Esophagus squamous epithelium (tissue), 5 donors: ENCODE data around the gene PCBP2. TPM values are rescaled to one million over a fixed set of nuclear protein-coding genes. Genes with fewer than 3 reads are reported as not detected.
"Not testable (repeated sequence)": the region's sequence is repeated elsewhere in the genome, so short reads cannot be mapped to it uniquely, and the experiment has no call there.

Experiments
- DNase-seq: peaks from one replicate; lab custom pipeline; 2025; lab: John Stamatoyannopoulos, UW
- H3K27ac ChIP-seq, 4 donors: fragments of 200-600 bp; sonication (generic); one replicate each; pipeline ENCODE4 v1.5.1; 2016 to 2019; ENCODE audit warnings: mild to moderate bottlenecking in 1 of 4
- H3K27me3 ChIP-seq, 4 donors: fragments of 200-600 bp; sonication (generic); 1 replicate in 3 of 4; 2 replicates in 1 of 4; pipeline versions ENCODE4 v1.5.1 to v1.6.0; 2017 to 2021; ENCODE audit warnings: antibody characterized with exemption in 1 of 4
- H3K36me3 ChIP-seq, 3 donors: fragments of 200-600 bp; sonication (generic); one replicate each; pipeline ENCODE4 v1.5.1; 2016 to 2019
- H3K4me1 ChIP-seq, 3 donors: fragments of 200-600 bp; sonication (generic); one replicate each; pipeline ENCODE4 v1.5.1; 2017 to 2019
- H3K4me3 ChIP-seq, 4 donors: fragments of 200-600 bp; sonication (generic); 1 replicate in 3 of 4; 2 replicates in 1 of 4; pipeline ENCODE4 v1.5.1; 2016 to 2019; ENCODE audit warnings: mild to moderate bottlenecking in 2 of 4, moderate library complexity in 1 of 4
- H3K9me3 ChIP-seq, 3 donors: fragments of 200-600 bp; sonication (generic); one replicate each; pipeline ENCODE4 v1.5.1; 2016 to 2019
- POLR2A ChIP-seq, 4 donors: fragments of 450-650 bp; IDR thresholded peaks; one replicate each; pipeline ENCODE4 v1.6.1; 2017; ENCODE audit warnings: antibody characterized with exemption in 4 of 4, mild to moderate bottlenecking in 4 of 4, moderate library complexity in 3 of 4
- WGBS, 2 donors: methylation state at CpG; one replicate each; pipeline ENCODE4 v1.1.5; 2018; 5-methylcytosine and 5-hydroxymethylcytosine counted together
- intact Hi-C: fragments of 100-400 bp; cut with DNase I; formaldehyde crosslinking; loops from one replicate; pipeline ENCODE4 v1.15.0; 2022
- total RNA-seq, 4 donors: library from RNA; depleted of rRNA; stranded (reverse); fragments of >200 nt; gene quantifications; one replicate each; pipeline ENCODE4 v1.1.0, GENCODE V29; 2016
- TF ChIP-seq, protein P1 (sequence below), 6 experiments: fragments of 450-650 bp in 4 of 6; fragments of 200-600 bp in 2 of 6; sonication (generic) in 2 of 6; IDR thresholded peaks; one replicate each; pipeline ENCODE4 v1.5.1; 2016 to 2019; ENCODE audit warnings: antibody characterized with exemption in 6 of 6, mild to moderate bottlenecking in 4 of 6, moderate library complexity in 4 of 6
- donor health status: DM: yes; HTN: yes; CAD: no.

The PCBP2 gene
- total RNA-seq, 4 donors from 2014 or later = 202 to 400 (median 287) TPM

DNA sequence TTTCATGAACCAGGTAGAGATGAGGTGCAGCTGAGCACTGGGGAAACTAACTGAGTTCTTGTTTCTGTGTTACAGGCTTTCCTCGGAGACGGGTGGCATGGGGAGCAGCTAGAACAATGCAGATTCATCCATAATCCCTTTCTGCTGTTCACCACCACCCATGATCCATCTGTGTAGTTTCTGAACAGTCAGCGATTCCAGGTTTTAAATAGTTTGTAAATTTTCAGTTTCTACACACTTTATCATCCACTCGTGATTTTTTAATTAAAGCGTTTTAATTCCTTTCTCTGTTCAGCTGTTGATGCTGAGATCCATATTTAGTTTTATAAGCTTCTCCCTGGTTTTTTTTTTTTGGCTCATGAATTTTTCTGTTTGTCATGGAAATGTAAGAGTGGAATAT, 27.4 kb downstream of the PCBP2 start:
- Histone ChIP-seq H3K9me3 (no peaks in the 10 kb centered on the region), H3K4me3 (no peak overlapping the region), H3K4me1 (peaks cover 8 to 92% (median 51%) of the 10 kb centered on the region in 3 donors), H3K27me3 (no peaks in the 10 kb centered on the region), H3K36me3 (peaks cover 10 to 100% (median 56%) of the 10 kb centered on the region in 3 donors), H3K27ac (peak overlapping the region in 1 of 4 donors; percentile 29)
- TF ChIP-seq, protein P1, sequence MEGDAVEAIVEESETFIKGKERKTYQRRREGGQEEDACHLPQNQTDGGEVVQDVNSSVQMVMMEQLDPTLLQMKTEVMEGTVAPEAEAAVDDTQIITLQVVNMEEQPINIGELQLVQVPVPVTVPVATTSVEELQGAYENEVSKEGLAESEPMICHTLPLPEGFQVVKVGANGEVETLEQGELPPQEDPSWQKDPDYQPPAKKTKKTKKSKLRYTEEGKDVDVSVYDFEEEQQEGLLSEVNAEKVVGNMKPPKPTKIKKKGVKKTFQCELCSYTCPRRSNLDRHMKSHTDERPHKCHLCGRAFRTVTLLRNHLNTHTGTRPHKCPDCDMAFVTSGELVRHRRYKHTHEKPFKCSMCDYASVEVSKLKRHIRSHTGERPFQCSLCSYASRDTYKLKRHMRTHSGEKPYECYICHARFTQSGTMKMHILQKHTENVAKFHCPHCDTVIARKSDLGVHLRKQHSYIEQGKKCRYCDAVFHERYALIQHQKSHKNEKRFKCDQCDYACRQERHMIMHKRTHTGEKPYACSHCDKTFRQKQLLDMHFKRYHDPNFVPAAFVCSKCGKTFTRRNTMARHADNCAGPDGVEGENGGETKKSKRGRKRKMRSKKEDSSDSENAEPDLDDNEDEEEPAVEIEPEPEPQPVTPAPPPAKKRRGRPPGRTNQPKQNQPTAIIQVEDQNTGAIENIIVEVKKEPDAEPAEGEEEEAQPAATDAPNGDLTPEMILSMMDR (IDR thresholded peaks at IDR 0.05) = no peak
- no peak for TF ChIP-seq POLR2A (IDR thresholded peaks at IDR 0.05)
- no peak for DNase-seq
- WGBS, 2 donors = 63 to 72% methylated on average over 5 of the region's 5 CpGs
- intact Hi-C loops = no loop called here

- TF ChIP-seq, protein P1 (IDR thresholded peaks at IDR 0.05) = no peak
- no peak for TF ChIP-seq POLR2A (IDR thresholded peaks at IDR 0.05)
- DNase-seq = no peak
- Histone ChIP-seq H3K27ac (peak overlapping the region; percentile 8 to 38 (median 35)), H3K9me3 (no peaks in the 10 kb centered on the region), H3K27me3 (no peaks in the 10 kb centered on the region), H3K36me3 (peaks cover 7 to 100% (median 52%) of the 10 kb centered on the region in 3 donors), H3K4me1 (peaks cover 8 to 78% (median 47%) of the 10 kb centered on the region in 3 donors), H3K4me3 (no peak overlapping the region)
- intact Hi-C loops = no loop called here
- 59 to 64% methylated on average over 12 of the region's 12 CpGs for WGBS, 2 donors
Observed at GRCh38 chr12:53480491-53481442, 28.9 kb downstream of the PCBP2 start.

GRCh38 chr12:53481458-53481857, 29.6 kb downstream of the PCBP2 start:
- peaks cover 8 to 100% (median 53%) of the 10 kb centered on the region in 3 donors for H3K36me3 ChIP-seq
- H3K4me1 ChIP-seq = peaks cover 8 to 71% (median 47%) of the 10 kb centered on the region in 3 donors
- 53 to 55% methylated on average over 6 of the region's 6 CpGs for WGBS, 2 donors
- peak overlapping the region in 3 of 4 donors; percentile 13 to 38 (median 34) for H3K27ac ChIP-seq
- H3K9me3 ChIP-seq, DNase-seq, H3K4me3 ChIP-seq, intact Hi-C loops, H3K27me3 ChIP-seq: not testable (repeated sequence)

GRCh38 chr12:53481939-53482586, 30.2 kb downstream of the PCBP2 start:
- DNase-seq = no peak
- H3K9me3 ChIP-seq = no peaks in the 10 kb centered on the region
- peak overlapping the region in 2 of 4 donors; percentile 42 to 64 for H3K27ac ChIP-seq
- H3K4me3 ChIP-seq = no peak overlapping the region
- H3K27me3 ChIP-seq = no peaks in the 10 kb centered on the region
- H3K36me3 ChIP-seq = peaks cover 8 to 100% (median 58%) of the 10 kb centered on the region in 3 donors
- intact Hi-C loops = no loop called here
- H3K4me1 ChIP-seq = peaks cover 8 to 65% (median 47%) of the 10 kb centered on the region in 3 donors
- 67 to 72% methylated on average over 6 of the region's 9 CpGs for WGBS, 2 donors
- TF ChIP-seq, protein P1 (IDR thresholded peaks at IDR 0.05) = no peak
- TF ChIP-seq POLR2A (IDR thresholded peaks at IDR 0.05) = no peak

DNA sequence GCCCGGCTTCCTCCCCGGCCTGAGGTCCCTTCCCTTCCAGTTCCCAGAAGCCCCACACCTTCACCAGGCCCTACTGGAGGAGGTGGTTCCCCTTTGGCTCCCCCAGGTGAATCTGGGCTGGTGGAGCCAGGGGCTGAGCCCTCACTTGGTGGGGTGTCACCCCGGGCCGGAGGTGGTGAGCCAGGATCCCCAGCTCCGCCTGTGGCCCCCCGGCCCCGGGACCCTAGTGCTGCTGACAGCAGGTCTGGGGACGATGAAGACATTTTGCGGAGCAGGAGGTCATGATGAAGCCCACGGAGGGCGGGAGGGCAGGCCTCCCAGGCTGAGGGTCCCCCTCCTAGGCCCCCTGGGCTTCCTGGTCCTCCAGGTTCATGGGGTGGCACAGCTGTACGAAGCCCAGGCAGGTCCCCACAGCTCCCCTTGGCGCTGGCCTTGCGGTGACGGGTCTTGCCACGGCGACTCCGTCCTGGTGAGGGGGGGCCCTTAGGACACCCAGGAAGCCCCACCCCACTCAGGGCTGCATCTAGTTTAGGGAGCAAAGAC, 30.8 kb downstream of the PCBP2 start:
- no peak for DNase-seq
- H3K36me3 ChIP-seq = peaks cover 8 to 99% (median 52%) of the 10 kb centered on the region in 3 donors
- H3K4me1 ChIP-seq = peaks cover 8 to 61% (median 45%) of the 10 kb centered on the region in 3 donors
- no peaks in the 10 kb centered on the region for H3K27me3 ChIP-seq
- TF ChIP-seq, protein P1 (IDR thresholded peaks at IDR 0.05) = no peak
- no peak for TF ChIP-seq POLR2A (IDR thresholded peaks at IDR 0.05)
- WGBS, 2 donors = 73 to 93% methylated on average over 2 to 7 of the region's 18 CpGs
- H3K4me3 ChIP-seq = no peak overlapping the region
- H3K27ac ChIP-seq = peak overlapping the region; percentile 39 to 64 (median 48)
- no peaks in the 10 kb centered on the region for H3K9me3 ChIP-seq
- intact Hi-C loops = no loop called here
